Measurements from ENCODE around the gene CASKIN2.

CASKIN2 gene

DNA sequence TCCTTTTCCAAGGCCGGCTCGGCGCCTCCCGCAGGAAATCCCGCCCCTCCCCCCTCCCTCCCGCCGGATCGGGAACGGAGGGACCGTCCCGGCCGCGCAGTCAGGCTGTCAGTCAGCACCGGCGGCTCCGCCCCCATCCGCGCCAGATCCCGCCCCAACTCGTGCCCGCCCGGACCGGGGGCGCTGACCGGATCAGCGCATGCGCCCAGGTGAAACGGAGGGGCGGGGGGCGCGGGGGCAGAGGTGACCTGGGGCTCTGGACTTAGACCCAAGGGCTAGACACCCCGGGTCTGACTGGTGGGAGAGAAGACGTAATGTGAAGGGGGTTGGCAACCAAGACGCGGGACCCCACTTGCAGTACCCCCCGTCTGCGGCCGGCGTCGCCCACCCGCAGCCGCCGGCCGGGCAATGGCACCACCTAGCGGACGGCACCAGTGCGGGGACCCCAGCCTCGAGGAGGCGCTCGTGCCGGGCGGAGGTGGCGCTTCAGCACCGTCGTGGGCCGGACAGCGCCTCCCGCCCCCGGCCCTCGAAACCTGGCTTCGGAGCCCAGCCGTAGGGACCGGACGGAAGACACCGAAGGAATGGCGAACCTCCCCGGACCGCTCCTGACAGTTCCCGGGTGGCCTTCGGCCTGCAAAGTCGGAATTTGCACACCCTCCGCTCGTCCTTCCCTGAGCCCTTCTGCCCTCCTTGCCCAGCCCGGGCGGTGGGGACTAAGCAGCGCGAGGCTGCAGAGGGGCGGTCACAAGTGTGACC is at the start of gene CASKIN2:
TSS of gene CASKIN2 (minus strand) at position 42 of the 759 bp plus-strand sequence. CDS start 1,733 bp downstream, outside the sequence.
- peak; percentile 57 to 75 for DNase-seq (ENCODE audit: low read depth in 2 of 2)

GRCh38 chr17:75565066-75565465 is 49.7 kb upstream of the CASKIN2 start:
- DNase-seq (ENCODE audit: low read depth in 2 of 2), result no peak

DNA sequence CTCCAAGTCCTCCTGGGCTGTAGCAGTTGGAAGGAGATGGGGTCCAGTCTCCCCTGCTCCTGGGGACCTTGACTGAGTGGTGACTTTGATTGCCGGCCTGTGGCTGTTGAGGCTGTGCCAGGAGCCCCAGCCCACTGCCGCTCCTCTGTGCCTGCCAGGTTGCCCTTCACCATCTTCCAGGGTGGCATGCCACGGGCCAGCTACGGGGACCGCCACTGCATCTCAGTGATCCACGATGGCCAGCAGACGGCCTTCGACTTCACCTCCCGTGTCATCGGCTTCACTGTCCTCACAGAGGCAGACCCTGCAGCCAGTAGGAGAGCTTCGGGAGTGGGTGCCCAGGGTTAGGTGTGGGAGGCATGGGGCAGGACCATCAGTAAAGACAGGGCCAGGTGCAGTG is 48.9 kb upstream of the CASKIN2 start:
- no peak for DNase-seq (ENCODE audit: low read depth in 2 of 2)

GRCh38 chr17:75563063-75563758 is 47.9 kb upstream of the CASKIN2 start:
- no peak for DNase-seq (ENCODE audit: low read depth in 2 of 2)

DNA sequence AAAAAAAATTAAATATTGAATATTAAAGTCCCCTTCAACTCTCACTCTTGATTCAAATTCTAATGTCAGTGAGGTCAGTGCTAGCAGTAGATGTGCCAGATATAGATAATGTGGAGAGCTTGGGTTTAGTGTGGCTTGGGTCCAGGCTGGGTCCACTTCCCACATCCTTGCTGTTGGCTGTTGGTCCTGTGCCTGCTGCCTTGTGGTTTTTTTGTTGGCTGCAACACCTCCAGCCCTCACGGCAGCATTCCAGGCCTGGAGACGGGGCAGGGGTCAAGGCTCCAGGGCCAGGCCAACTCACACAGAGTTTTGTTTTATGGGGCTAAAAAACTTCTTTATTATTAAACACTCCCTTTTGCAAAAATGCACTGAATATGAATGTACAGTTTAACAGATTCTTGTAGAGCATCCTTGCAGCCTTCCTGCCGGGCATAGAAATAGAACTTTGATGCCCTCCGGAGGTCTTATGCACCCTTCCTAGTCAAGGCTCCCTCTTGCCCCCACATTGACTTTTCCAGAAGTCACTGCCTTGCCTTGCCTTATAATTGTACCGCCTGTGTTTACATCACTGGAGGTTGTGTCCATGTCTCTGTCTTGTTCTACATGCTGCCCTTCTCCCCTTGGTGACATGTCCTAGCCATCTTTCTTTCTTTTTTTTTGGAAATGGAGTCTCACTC is 46.7 kb upstream of the CASKIN2 start:
- DNase-seq (ENCODE audit: low read depth in 2 of 2), result no peak

DNA sequence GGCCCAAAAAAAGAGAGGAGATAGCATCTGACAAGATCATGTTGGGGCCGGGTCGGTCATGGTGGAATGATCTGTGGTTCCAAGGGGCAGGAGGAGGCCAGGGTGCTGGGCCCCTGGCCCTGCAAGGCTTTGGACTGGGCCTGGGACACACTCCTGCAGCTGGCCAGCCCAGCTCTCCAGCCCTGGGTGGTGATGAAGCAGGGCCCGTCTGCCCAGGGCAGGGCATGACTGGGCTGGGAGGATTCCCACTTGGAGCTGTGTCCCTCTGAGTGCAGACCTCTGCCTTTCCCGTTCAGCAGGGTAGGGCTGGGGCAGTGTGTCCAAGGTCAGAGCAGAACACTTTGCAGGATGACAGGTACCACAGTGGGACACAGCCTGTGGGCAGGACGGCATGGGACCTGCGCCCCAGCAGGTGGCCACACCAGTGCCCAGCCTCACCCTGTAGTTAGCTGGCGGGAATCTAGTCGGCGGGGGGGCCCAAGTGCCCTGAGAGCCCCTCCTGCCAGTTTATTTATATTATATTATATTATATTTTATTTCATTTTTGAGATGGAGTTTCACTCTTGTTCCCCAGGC is 44.7 kb upstream of the CASKIN2 start:
- DNase-seq (ENCODE audit: low read depth in 2 of 2), result no peak

DNA sequence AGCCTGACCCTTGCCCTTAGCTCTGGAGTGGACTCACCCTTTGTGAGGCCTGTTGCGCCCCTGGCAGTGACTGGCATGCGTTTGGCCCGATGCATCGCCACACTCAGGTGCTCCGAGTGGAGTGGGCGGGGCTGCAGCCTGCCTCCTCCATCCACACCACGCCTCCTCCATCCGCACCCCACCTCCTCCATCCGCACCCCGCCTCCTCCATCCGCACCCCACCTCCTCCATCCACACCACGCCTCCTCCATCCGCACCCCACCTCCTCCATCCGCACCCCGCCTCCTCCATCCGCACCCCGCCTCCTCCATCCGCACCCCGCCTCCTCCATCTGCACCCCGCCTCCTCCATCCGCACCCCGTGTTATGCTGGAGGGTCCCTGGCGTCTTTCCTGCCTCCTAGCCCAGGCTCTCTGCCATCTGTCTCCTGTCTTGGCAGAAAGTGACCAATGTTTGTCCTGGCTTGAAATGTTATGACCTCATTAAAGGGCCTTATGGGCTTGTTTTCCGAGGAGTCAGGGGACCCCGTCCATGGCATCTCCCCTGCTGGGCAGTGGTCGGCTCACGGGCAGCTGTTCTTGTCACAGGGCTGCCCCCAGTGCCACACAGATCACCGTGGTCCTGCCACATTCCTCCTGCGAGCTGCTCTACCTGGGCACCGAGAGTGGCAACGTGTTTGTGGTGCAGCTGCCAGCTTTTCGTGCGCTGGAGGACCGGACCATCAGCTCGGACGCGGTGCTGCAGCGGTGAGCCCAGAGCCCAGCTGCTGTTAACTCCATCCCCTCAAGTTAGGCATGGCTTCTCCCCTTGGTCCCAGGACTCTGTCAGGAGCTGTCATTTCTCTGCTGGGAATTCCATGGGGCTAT is 43.6 kb upstream of the CASKIN2 start:
- DNase-seq (ENCODE audit: low read depth in 2 of 2), result no peak

DNA sequence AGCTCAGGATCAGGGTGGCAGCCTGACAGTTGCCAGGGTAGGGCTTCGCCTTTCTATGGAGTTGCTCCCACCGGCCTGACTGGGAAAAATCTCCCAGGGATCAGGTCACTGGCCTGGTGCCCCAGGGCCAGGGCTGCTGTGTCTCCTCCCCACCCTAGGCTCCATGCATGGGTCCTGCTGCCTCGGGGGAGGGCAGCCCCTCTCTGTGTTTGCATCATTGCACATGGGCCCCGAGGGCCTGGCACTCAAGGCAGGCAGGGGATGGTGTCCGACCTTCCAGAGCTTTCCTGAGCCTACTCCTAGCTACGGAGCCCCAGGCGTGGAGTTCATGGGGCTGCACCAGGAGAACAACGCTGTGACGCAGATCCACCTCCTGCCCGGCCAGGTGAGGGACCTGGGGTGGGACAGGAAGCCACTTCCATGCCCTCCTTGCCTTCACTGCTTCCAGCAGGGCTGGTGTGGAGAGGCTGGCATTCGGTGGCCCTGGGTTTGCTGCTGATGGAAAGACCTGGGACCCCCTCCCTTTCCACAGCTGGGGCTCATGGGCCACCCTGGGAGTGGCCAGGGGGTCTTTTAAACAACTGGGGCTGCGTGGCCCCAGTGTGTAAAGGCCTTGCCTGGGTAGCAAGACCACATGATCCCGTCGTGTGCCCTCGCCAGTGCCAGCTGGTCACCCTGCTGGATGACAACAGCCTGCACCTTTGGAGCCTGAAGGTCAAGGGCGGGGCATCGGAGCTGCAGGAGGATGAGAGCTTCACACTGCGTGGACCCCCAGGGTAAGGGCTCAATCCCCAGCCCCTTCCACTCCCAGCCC is 42.7 kb upstream of the CASKIN2 start:
- DNase-seq (ENCODE audit: low read depth in 2 of 2), result no peak

DNA sequence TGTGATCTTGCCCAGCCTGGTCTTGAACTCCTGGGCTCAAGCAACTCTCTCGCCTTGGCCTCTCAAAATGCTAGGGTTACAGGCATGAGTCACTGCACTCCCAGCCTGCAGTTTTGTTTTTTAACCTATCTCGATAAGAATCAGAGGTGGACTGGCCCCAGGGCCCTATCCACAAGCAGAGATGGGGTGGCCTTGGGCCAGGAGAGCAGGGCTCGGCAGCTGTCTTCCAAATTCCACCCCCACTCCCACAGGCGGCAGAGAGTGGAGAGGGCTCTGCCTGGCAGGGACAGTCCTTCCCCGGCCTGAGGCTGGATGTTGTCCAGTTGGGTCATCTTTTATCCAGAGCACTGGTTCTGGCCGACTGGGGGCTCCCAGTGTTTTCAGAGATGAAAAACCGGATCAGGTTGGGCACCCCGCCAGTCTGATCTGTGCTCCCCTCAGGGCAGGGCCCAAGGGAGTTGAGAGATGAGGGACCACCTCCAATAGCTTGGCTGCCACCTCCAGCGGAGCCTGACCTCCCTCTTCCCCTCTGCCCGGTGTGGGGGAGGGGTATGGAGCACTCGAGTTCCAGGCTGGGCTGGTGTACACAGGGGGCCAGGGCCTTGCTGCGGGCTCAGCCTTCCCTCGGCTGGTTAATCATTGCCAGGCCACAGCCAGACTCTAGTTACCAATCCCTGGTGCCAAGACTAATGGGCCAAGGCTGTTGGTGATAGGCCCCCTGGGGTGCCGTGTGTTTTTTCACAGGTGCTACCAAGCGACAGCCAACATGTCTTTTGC is 41.9 kb upstream of the CASKIN2 start:
- DNase-seq (ENCODE audit: low read depth in 2 of 2), result no peak

GRCh38 chr17:75555679-75556153 is 40.4 kb upstream of the CASKIN2 start:
- DNase-seq (ENCODE audit: low read depth in 2 of 2), result no peak

GRCh38 chr17:75553295-75554110 is 38.2 kb upstream of the CASKIN2 start:
- DNase-seq (ENCODE audit: low read depth in 2 of 2), result no peak

- no peak for DNase-seq (ENCODE audit: low read depth in 2 of 2)
Measured at GRCh38 chr17:75552425-75553294, 37.3 kb upstream of the CASKIN2 start.

DNA sequence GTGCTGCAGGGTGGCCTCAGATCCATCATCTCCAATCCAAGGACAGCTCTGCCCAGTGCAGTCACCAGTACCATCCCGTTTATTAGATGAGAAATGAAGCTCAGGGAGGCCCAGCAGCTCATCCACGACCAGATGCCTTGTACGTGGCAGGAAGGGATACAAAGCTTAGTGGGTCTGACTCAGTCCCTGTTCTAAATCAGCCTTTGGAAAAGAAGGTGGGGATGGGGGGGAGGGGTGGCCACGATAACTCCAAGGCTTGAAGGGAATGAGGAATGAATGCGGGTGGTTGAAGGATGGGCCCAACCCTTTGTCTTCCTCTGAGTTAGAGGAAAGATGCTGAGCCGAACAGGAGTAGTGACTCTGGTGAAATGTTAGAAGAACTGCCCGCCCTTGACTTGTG is 35.9 kb upstream of the CASKIN2 start:
- DNase-seq (ENCODE audit: low read depth in 2 of 2), result no peak

DNA sequence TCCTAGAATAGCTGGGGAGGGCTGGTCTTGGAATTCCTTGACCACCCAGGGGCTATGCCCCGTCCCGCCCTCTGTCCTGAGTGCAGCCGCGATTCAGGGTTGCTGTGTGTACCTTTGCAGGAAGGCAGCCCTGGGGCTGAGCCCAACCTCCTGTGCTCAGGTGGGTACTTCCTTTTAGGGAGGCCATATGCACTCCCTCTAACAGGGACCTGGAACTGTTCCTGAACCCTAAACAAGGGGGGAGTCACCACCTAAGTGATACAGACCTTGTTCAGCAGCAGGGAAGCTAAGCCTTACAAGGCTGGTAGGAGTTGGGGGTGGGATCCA is 34.8 kb upstream of the CASKIN2 start:
- no peak for DNase-seq (ENCODE audit: low read depth in 2 of 2)

- DNase-seq (ENCODE audit: low read depth in 2 of 2), result no peak
Measured at GRCh38 chr17:75549246-75550138, 34.2 kb upstream of the CASKIN2 start.

DNA sequence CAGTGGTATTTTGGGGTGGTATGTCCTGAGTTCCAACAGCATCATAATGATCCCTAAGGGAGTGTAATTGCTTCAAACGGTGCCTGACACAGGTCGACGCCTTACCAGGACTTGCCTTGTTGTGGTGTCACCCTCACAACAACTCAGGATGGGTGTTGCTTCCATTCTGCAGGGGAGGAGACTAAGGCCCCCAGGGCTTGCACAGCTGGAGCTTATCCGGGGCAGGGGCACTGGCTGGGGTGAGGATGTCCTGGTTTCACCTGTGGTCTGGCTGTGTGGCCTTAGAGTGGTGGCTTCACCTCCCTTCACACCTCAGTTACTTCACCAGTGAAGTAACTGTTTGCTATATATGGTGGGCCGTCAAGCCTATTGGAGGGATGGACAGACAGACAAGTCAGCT is 33.5 kb upstream of the CASKIN2 start:
- no peak for DNase-seq (ENCODE audit: low read depth in 2 of 2)

GRCh38 chr17:75547091-75547490 is 31.8 kb upstream of the CASKIN2 start:
- DNase-seq (ENCODE audit: low read depth in 2 of 2), result no peak

Measured in stimulated activated CD8-positive, alpha-beta memory T cell treated with anti-CD3 and anti-CD28 coated beads, Interleukin-7, amount 100 ng/mL, for 4 hours (primary cell).